Heart left ventricle (tissue), 16 donors: Measurements from ENCODE around the gene ARHGAP44. TPM values are rescaled to one million over a fixed set of nuclear protein-coding genes. Genes with fewer than 3 reads are reported as not detected.

ENCODE experiments used
- ATAC-seq, 4 donors: fragments of 200-7000 bp; cut with Tn5 transposase; one replicate each; pipeline ENCODE4 v1.9.1; 2020 to 2022; ENCODE audit warnings: moderate library complexity in 4 of 4, mild to moderate bottlenecking in 3 of 4, moderate number of reproducible peaks in 1 of 4
- DNase-seq, 5 donors: peaks; one replicate each; pipeline ENCODE4 v3.0.0-alpha.2; 2020
- H3K27ac ChIP-seq, 12 donors: fragments of 200-600 bp; sonication (generic) in 4 of 12; one replicate each; pipeline versions ENCODE4 v1.5.0 to v1.8.0; 2016 to 2022; ENCODE audit warnings: mild to moderate bottlenecking in 2 of 12
- H3K27me3 ChIP-seq, 9 donors: fragments of 200-600 bp; sonication (generic) in 2 of 9; one replicate each; pipeline versions ENCODE4 v1.5.1 to v1.8.0; 2016 to 2022; ENCODE audit warnings: mild to moderate bottlenecking in 3 of 9
- H3K36me3 ChIP-seq, 9 donors: fragments of 200-600 bp; sonication (generic) in 2 of 9; one replicate each; pipeline versions ENCODE4 v1.5.0 to v1.8.0; 2018 to 2022; ENCODE audit warnings: mild to moderate bottlenecking in 2 of 9
- H3K4me1 ChIP-seq, 12 donors: fragments of 200-600 bp; sonication (generic) in 4 of 12; one replicate each; pipeline versions ENCODE4 v1.5.0 to v1.8.0; 2016 to 2022; ENCODE audit warnings: mild to moderate bottlenecking in 3 of 12
- H3K4me3 ChIP-seq, 12 donors: fragments of 200-600 bp; sonication (generic) in 4 of 12; one replicate each; pipeline versions ENCODE4 v1.5.0 to v1.8.0; 2017 to 2022; ENCODE audit warnings: mild to moderate bottlenecking in 9 of 12, moderate library complexity in 4 of 12
- H3K9me3 ChIP-seq, 12 donors: fragments of 200-600 bp; sonication (generic) in 4 of 12; one replicate each; pipeline versions ENCODE4 v1.5.0 to v1.8.0; 2016 to 2022; ENCODE audit warnings: mild to moderate bottlenecking in 1 of 12
- POLR2A ChIP-seq, 2 donors: fragments of 450-650 bp; IDR thresholded peaks; one replicate each; pipeline ENCODE4 v1.6.1; 2017; ENCODE audit warnings: antibody characterized with exemption in 2 of 2, mild to moderate bottlenecking in 2 of 2, moderate library complexity in 2 of 2
- WGBS, 4 donors: extraction: QIAGEN DNeasy Blood & Tissue Kit in 2 of 4; methylation state at CpG; one replicate each; pipeline versions ENCODE4 v1.1.5 to v1.1.7; 2013 to 2018; 5-methylcytosine and 5-hydroxymethylcytosine counted together
- intact Hi-C, 10 donors: fragments of 100-400 bp; cut with DNase I; formaldehyde crosslinking; loops; one replicate each; pipeline versions ENCODE4 v1.11.1 to v1.14.2; 2022
- polyA plus RNA-seq, 2 donors: library from polyadenylated mRNA; stranded (reverse); fragments of 200-250 nt; gene quantifications; one replicate each; pipeline ENCODE4 v1.2.3, GENCODE V29; 2013
- total RNA-seq, 9 donors: library from RNA; depleted of rRNA in 2 of 9; stranded (reverse); fragments of >200 nt in 2 of 9; fragmentation: NEBNext Ultra II Directional in 3 of 9; extraction: Animal tissue kit (Norgen Biotek cat#: 25700) in 3 of 9; gene quantifications; one replicate each; pipeline versions ENCODE4 v1.1.0 to v1.2.4, GENCODE V29; 2016 to 2023
- TF ChIP-seq, protein P1 (sequence below), 12 donors: fragments of 200-600 bp; sonication (generic) in 4 of 12; IDR thresholded peaks; one replicate each; pipeline versions ENCODE4 v1.5.0 to v1.8.0; 2018 to 2022; ENCODE audit warnings: antibody characterized with exemption in 12 of 12, mild to moderate bottlenecking in 5 of 12
- donor health status: ischemic (EF 13 %, LVEDD 7.1; RV severe dilation, severe dysfunction).
- donor health status: healthy with polysubstance abuse.
- donor health status: DM: no; HTN: yes; CAD: no.
- donor health status: DM: no; HTN: no; CAD: no.
- donor health status: ischemic (EF 25% LVEDD 6.9; RV normal size, moderate dysfunction).
- donor health status: ischemic (EF 25% LVEDD 5.7; RV mildly dilated, moderate dysfunction).
- donor health status: healthy.
- donor health status: DM: yes; HTN: yes; CAD: no.
- donor health status: ischemic (EF 35%, LVEDD 5.7; RV mildly dilated, moderate dysfunction).
- donor health status: nonischemic (EF 11% LVEDD 7.7; RV severe dilation, severe dysfunction).
- donor health status: DM: yes; HTN: yes; CAD: no.
- donor health status: PGD.
- donor health status: ischemic (EF 29% LVEDD 5.4; RV normal size, mild dysfunction).
- donor health status: nonischemic (EF 23%, LVEDD 6.1; RV moderate dilation, normal function).

Gene ARHGAP44
- total and polyA plus RNA-seq, 11 donors: 4.3 to 15.7 (median 8.6) TPM

DNA sequence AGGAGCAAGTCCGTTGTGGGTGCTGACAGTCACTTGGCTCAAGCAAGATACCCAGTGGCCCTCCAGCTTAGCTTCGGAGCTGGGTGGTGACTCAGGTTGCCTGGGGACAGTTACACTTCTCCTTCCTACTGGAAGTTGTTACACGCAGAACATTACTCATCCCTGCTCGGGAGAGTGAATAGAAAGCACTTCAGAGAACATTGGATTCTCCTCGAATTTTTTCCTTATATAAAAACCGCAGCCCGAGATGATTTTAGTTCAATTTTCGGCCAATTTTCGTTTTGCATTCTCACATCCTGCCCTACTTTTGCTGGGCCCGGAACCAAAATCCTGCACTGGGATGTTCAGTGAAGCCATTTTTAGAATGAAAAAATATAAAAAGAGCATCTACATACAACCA, 128.8 kb downstream of the ARHGAP44 start:
- 84 to 90% (median 86%) methylated on average over 10 of the region's 10 CpGs for WGBS, 4 donors
- no peak for TF ChIP-seq POLR2A (IDR thresholded peaks at IDR 0.05)
- TF ChIP-seq, protein P1, sequence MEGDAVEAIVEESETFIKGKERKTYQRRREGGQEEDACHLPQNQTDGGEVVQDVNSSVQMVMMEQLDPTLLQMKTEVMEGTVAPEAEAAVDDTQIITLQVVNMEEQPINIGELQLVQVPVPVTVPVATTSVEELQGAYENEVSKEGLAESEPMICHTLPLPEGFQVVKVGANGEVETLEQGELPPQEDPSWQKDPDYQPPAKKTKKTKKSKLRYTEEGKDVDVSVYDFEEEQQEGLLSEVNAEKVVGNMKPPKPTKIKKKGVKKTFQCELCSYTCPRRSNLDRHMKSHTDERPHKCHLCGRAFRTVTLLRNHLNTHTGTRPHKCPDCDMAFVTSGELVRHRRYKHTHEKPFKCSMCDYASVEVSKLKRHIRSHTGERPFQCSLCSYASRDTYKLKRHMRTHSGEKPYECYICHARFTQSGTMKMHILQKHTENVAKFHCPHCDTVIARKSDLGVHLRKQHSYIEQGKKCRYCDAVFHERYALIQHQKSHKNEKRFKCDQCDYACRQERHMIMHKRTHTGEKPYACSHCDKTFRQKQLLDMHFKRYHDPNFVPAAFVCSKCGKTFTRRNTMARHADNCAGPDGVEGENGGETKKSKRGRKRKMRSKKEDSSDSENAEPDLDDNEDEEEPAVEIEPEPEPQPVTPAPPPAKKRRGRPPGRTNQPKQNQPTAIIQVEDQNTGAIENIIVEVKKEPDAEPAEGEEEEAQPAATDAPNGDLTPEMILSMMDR (IDR thresholded peaks at IDR 0.05): no peak
- no peak overlapping the region for H3K27ac ChIP-seq
- H3K27me3 ChIP-seq: no peaks in the 10 kb centered on the region
- DNase-seq (no peak), ATAC-seq (no peak)
- intact Hi-C loops: no loop called here
- H3K4me1 ChIP-seq: no peaks in the 10 kb centered on the region
- H3K36me3 ChIP-seq: peaks cover 0 to 20% (median 0%) of the 10 kb centered on the region in 9 donors
- no peaks in the 10 kb centered on the region for H3K9me3 ChIP-seq
- H3K4me3 ChIP-seq: no peak overlapping the region

DNA sequence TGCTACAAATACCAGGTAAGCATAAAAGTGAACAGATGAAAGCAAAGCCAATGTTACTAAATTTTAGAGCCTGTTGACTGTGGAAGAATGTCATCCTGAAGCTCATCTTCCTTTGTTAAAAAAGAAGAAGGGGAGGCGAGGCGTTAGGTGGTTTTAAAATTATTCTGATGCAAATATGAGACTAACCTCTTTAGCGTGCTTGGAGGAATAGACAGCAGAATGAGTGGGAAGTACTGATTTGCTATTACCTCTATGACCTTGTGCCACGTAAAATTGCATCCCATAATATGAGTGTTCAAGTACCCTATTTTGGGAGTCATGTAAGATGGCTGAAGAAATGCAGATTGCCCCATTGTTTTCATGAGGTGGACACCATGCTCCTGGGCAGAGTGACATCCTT, 132.8 kb downstream of the ARHGAP44 start:
- Histone ChIP-seq H3K27ac (no peak overlapping the region), H3K27me3 (no peaks in the 10 kb centered on the region), H3K9me3 (no peaks in the 10 kb centered on the region), H3K4me1 (peaks cover 0 to 6% (median 0%) of the 10 kb centered on the region in 12 donors), H3K4me3 (no peak overlapping the region), H3K36me3 (peaks cover 0 to 11% (median 0%) of the 10 kb centered on the region in 9 donors)
- intact Hi-C loops: loop anchor here in 1 of 10 donors (10.0 kb wide), 1 partner anchor 127 kb away; no protein-coding TSS in a partner anchor
- TF ChIP-seq POLR2A (IDR thresholded peaks at IDR 0.05): no peak
- TF ChIP-seq, protein P1 (IDR thresholded peaks at IDR 0.05): no peak
- ATAC-seq (no peak), DNase-seq (no peak)
- WGBS, 4 donors: 78 to 85% (median 82%) methylated on average over 4 of the region's 4 CpGs

DNA sequence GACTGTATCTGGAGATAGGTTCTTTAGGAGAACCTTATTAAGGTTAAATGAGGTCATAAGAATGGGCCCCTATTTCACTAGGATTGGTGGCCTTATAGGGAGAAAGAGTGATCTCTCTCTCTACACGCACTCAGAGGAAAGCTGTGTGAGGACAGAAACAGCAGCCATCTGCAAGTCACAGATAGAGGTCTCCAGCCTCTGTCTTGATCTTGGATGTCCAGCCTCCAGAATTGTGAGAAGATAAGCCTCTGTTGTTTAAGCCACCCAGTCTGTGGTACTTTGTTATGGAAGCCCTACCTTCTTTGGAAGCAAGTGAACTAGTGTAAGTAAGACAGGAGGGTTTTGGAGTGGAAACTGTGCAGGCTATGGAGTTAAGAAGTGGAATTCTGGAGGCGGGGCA, 135.3 kb downstream of the ARHGAP44 start:
- intact Hi-C loops: loop anchor here in 2 of 10 donors (5.0 to 10.0 kb wide), 2 partner anchors 78 to 130 kb away; no protein-coding TSS in a partner anchor

DNA sequence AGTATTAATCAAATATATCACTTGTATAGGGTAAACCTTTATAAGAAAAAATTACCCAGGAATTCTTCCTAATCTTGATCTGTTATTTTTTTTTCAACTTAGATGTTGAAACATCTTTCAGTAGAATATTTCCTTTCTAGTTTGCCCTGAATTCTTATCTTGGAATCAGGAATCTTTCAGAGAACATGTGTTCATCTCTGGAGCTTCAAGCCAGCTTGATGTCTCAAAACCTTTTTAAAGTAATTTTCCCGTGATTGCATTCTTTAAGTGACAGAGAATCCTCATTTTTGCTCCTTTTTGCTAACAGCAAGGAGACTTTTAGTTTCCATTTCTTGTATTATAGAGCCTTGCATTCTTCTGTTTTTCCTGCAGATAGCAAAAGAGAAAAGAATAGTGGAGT, 137.7 kb downstream of the ARHGAP44 start:
- intact Hi-C loops: loop anchor here in 2 of 10 donors (5.0 to 10.0 kb wide), 2 partner anchors 75 to 132 kb away; no protein-coding TSS in a partner anchor
- no peak for ATAC-seq
- TF ChIP-seq, protein P1 (IDR thresholded peaks at IDR 0.05): no peak
- TF ChIP-seq POLR2A (IDR thresholded peaks at IDR 0.05): no peak
- 30 to 56% (median 45%) methylated on average over 1 of the region's 1 CpG for WGBS, 4 donors
- DNase-seq: no peak
- Histone ChIP-seq H3K27ac (peak overlapping the region in 8 of 12 donors; percentile 24 to 66 (median 41)), H3K9me3 (no peaks in the 10 kb centered on the region), H3K4me1 (peaks cover 0 to 24% (median 2%) of the 10 kb centered on the region in 12 donors), H3K27me3 (no peaks in the 10 kb centered on the region), H3K36me3 (peaks cover 0 to 5% (median 0%) of the 10 kb centered on the region in 9 donors), H3K4me3 (no peak overlapping the region)

More for the DNA sequence above, 135.3 kb downstream of the ARHGAP44 start:
- no peak overlapping the region for H3K27ac ChIP-seq
- no peaks in the 10 kb centered on the region for H3K27me3 ChIP-seq
- ATAC-seq (no peak), DNase-seq (no peak)
- TF ChIP-seq POLR2A (IDR thresholded peaks at IDR 0.05): no peak
- TF ChIP-seq, protein P1 (IDR thresholded peaks at IDR 0.05): no peak
- H3K36me3 ChIP-seq: peaks cover 0 to 5% (median 0%) of the 10 kb centered on the region in 9 donors
- peaks cover 0 to 24% (median 2%) of the 10 kb centered on the region in 12 donors for H3K4me1 ChIP-seq
- no peak overlapping the region for H3K4me3 ChIP-seq
- 95 to 99% (median 97%) methylated on average over 2 of the region's 2 CpGs for WGBS, 4 donors
- no peaks in the 10 kb centered on the region for H3K9me3 ChIP-seq
